Liver (tissue), 9 donors: ENCODE data around the gene TRIM17. TPM values are rescaled to one million over a fixed set of nuclear protein-coding genes. Genes with fewer than 3 reads are reported as not detected.
A peak's percentile ranks its signal among the peaks of the same experiment; 100 is the strongest.

Experiments used
- DNase-seq: peaks from one replicate; pipeline ENCODE4 v3.0.0-alpha.2; 2017; ENCODE audit warnings: low spot score
- H3K27ac ChIP-seq, 2 donors: one replicate each; pipeline ENCODE4 v1.7.0; 2013; ENCODE audit warnings: inconsistent platforms in 2 of 2, low read length in 2 of 2, control low read depth in 1 of 2, low read depth in 1 of 2, mild to moderate bottlenecking in 1 of 2
- H3K27me3 ChIP-seq, 4 donors: one replicate each; pipeline versions ENCODE4 v1.6.1 to v1.7.0; 2013; ENCODE audit warnings: low read length in 3 of 4, inconsistent platforms in 1 of 4, mild to moderate bottlenecking in 1 of 4, moderate library complexity in 1 of 4; ENCODE audit not compliant: control insufficient read depth in 4 of 4, insufficient read depth in 4 of 4
- H3K36me3 ChIP-seq, 4 donors: one replicate each; pipeline versions ENCODE4 v1.6.1 to v1.7.0; 2013; ENCODE audit warnings: low read length in 3 of 4, mild to moderate bottlenecking in 3 of 4, low read depth in 1 of 4, moderate library complexity in 1 of 4; ENCODE audit not compliant: control insufficient read depth in 4 of 4, insufficient read depth in 3 of 4
- H3K4me1 ChIP-seq, 4 donors: one replicate each; pipeline versions ENCODE4 v1.6.1 to v1.7.0; 2013; ENCODE audit warnings: low read length in 3 of 4, mild to moderate bottlenecking in 3 of 4, moderate library complexity in 1 of 4; ENCODE audit not compliant: control insufficient read depth in 4 of 4, insufficient read depth in 4 of 4
- H3K4me3 ChIP-seq, 3 donors: one replicate each; pipeline versions ENCODE4 v1.6.1 to v1.7.0; 2013; ENCODE audit warnings: low read length in 3 of 3, control low read depth in 1 of 3, low read depth in 1 of 3, mild to moderate bottlenecking in 1 of 3
- H3K9ac ChIP-seq, 2 donors: one replicate each; pipeline ENCODE4 v1.7.0; 2013; ENCODE audit warnings: low read length in 2 of 2, mild to moderate bottlenecking in 2 of 2, moderate library complexity in 2 of 2, control low read depth in 1 of 2, low read depth in 1 of 2
- H3K9me3 ChIP-seq, 4 donors: one replicate each; pipeline versions ENCODE4 v1.6.1 to v1.7.0; 2013; ENCODE audit warnings: low read length in 3 of 4; ENCODE audit not compliant: control insufficient read depth in 4 of 4
- ATF3 ChIP-seq: IDR thresholded peaks from 2 replicates; pipeline ENCODE4 v1.6.1; 2016; ENCODE audit warnings: antibody characterized with exemption
- CTCF ChIP-seq: fragments of 150-350 bp; IDR thresholded peaks from 2 replicates; pipeline ENCODE4 v1.5.1; 2017; ENCODE audit warnings: improper control_type of control experiment, low read depth, low read length; ENCODE audit not compliant: missing input control
- EGR1 ChIP-seq, 2 donors: IDR thresholded peaks; 2 replicates each; pipeline ENCODE4 v1.6.1; 2016 to 2018; ENCODE audit warnings: antibody characterized with exemption in 2 of 2, low read depth in 2 of 2
- GABPA ChIP-seq, 2 donors: IDR thresholded peaks in 1 of 2; conservative IDR thresholded peaks in 1 of 2; 2 replicates each; pipeline ENCODE4 v1.6.1; 2016; ENCODE audit warnings: antibody characterized with exemption in 2 of 2, mild to moderate bottlenecking in 1 of 2, moderate library complexity in 1 of 2
- HNF4G ChIP-seq: IDR thresholded peaks from 2 replicates; pipeline ENCODE4 v1.6.1; 2016; ENCODE audit warnings: antibody characterized with exemption
- JUND ChIP-seq, 2 donors: IDR thresholded peaks; 2 replicates each; pipeline ENCODE4 v1.6.1; 2016; ENCODE audit warnings: antibody characterized with exemption in 2 of 2
- NR2F2 ChIP-seq: IDR thresholded peaks from 2 replicates; pipeline ENCODE4 v1.6.1; 2016; ENCODE audit warnings: antibody characterized with exemption
- RAD21 ChIP-seq, 2 donors: IDR thresholded peaks; 2 replicates each; pipeline ENCODE4 v1.6.1; 2016; ENCODE audit warnings: antibody characterized with exemption in 2 of 2, mild to moderate bottlenecking in 2 of 2
- REST ChIP-seq: IDR thresholded peaks from 2 replicates; pipeline ENCODE4 v1.6.1; 2016; ENCODE audit warnings: antibody characterized with exemption, mild to moderate bottlenecking
- RXRA ChIP-seq, 2 donors: IDR thresholded peaks; 2 replicates each; pipeline ENCODE4 v1.6.1; 2017 to 2018; ENCODE audit warnings: antibody characterized with exemption in 2 of 2, mild to moderate bottlenecking in 1 of 2
- SP1 ChIP-seq: IDR thresholded peaks from 2 replicates; pipeline ENCODE4 v1.6.1; 2018; ENCODE audit warnings: antibody characterized with exemption, mild to moderate bottlenecking
- TAF1 ChIP-seq: conservative IDR thresholded peaks from 2 replicates; pipeline ENCODE4 v1.6.1; 2016; ENCODE audit warnings: antibody characterized with exemption, mild to moderate bottlenecking
- YY1 ChIP-seq: IDR thresholded peaks from 2 replicates; pipeline ENCODE4 v1.6.1; 2016; ENCODE audit warnings: antibody characterized with exemption, mild to moderate bottlenecking
- WGBS: extraction: QIAGEN DNeasy Blood & Tissue Kit; methylation state at CpG from one replicate; pipeline ENCODE4 v1.1.7; 2013; 5-methylcytosine and 5-hydroxymethylcytosine counted together
- polyA plus RNA-seq, 2 donors: library from polyadenylated mRNA; stranded (reverse) in 1 of 2; unstranded in 1 of 2; fragments of 200-250 nt in 1 of 2; fragments of >200 nt in 1 of 2; fragmentation: Nextera tagmentation in 1 of 2; extraction: Ambion mirVana in 1 of 2; gene quantifications; one replicate each; pipeline versions ENCODE4 v1.2.1 to v1.2.3, GENCODE V29; 2013 to 2015
- total RNA-seq, 2 donors: library from RNA; depleted of rRNA; stranded (reverse); fragments of >200 nt; gene quantifications; one replicate each; pipeline ENCODE4 v1.2.3, GENCODE V29; 2014
- donor health status: healthy.
- donor health status: healthy.
- donor health status: healthy.
- donor health status: healthy.
- donor health status: healthy.

The TRIM17 gene
- total and polyA plus RNA-seq, 4 donors: 0.08 to 0.49 TPM; not detected in 2

GRCh38 chr1:228374711-228375577, 41.7 kb downstream of the TRIM17 start (continued):
- TF ChIP-seq SP1 (peak; percentile 18), EGR1 (IDR thresholded peaks at IDR 0.05; ENCODE audit: low read depth in 2 of 2) (no peak), TAF1 (no peak), ATF3 (no peak), RXRA (IDR thresholded peaks at IDR 0.05) (peak; percentile 51)

GRCh38 chr1:228373681-228374571, 42.7 kb downstream of the TRIM17 start:
- no peak overlapping the region for H3K4me3 ChIP-seq
- no peaks in the 10 kb centered on the region for H3K9me3 ChIP-seq
- H3K27ac ChIP-seq: no peak overlapping the region
- H3K4me1 ChIP-seq: peaks cover 0 to 9% (median 5%) of the 10 kb centered on the region in 4 donors
- TF ChIP-seq RAD21 (IDR thresholded peaks at IDR 0.05) (no peak), RXRA (IDR thresholded peaks at IDR 0.05) (no peak), REST (no peak), SP1 (no peak), NR2F2 (no peak), JUND (IDR thresholded peaks at IDR 0.05) (no peak), GABPA (IDR thresholded peaks at IDR 0.05 in 1 of 2, conservative IDR thresholded peaks at IDR 0.05 in 1 of 2) (no peak), HNF4G (no peak), ATF3 (no peak), CTCF (no peak), YY1 (no peak)
- no peaks in the 10 kb centered on the region for H3K27me3 ChIP-seq
- no peak overlapping the region for H3K9ac ChIP-seq
- 83% methylated on average over 14 of the region's 14 CpGs for WGBS
- no peaks in the 10 kb centered on the region for H3K36me3 ChIP-seq
- DNase-seq: no peak
